Right lobe of liver (tissue), 4 donors: ENCODE data around the gene TMCC3.

Experiments used
- POLR2A ChIP-seq: fragments of 450-650 bp; IDR thresholded peaks from one replicate; pipeline ENCODE4 v1.6.1; 2017; ENCODE audit warnings: antibody characterized with exemption, mild to moderate bottlenecking
- TF ChIP-seq, protein P1 (sequence below), 4 donors: fragments of 200-600 bp in 3 of 4; fragments of 450-650 bp in 1 of 4; IDR thresholded peaks; one replicate each; pipeline versions ENCODE4 v1.5.1 to v1.8.0; 2016 to 2022; ENCODE audit warnings: antibody characterized with exemption in 4 of 4, mild to moderate bottlenecking in 2 of 4
- donor health status: DM: no; HTN: no; CAD: no.
- donor health status: DM: no; HTN: no; CAD: no.
- donor health status: DM: no; HTN: yes; CAD: no.

DNA sequence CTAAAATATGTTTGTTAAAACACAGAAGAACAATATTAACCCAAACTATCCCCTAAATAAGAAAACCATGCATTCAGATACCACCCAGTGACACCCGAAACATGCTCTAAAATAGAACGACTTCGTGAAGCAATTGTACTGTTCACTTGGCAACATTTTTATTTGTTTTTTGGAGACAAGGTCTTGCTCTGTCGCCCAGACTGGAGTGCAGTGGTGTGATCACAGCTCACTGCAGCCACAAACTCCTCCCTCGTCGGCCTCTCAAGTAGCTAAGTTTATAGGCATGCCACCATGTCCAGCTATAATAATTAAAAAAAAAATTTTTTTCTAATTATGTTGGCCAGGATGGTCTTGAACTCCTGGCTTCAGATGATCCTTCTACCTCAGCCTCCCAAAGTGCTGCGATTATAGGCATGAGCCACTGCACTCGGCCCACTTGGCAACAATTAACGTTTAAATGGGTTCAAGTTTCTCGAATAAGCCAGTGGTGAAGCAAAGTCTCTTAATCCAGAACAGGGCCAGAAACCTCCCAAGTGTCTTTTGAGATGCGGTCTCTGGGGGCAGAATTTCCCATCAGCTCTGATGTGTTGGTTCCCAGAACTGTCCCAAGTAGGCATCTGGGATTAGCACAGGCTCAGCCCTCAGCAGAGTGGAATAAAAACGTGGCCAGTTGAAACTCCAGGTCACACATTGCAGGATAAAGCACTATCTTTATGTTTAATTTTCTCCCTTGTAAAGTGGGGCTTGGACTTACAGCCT lies 74.5 kb downstream of the TMCC3 start:
- TF ChIP-seq, protein P1, sequence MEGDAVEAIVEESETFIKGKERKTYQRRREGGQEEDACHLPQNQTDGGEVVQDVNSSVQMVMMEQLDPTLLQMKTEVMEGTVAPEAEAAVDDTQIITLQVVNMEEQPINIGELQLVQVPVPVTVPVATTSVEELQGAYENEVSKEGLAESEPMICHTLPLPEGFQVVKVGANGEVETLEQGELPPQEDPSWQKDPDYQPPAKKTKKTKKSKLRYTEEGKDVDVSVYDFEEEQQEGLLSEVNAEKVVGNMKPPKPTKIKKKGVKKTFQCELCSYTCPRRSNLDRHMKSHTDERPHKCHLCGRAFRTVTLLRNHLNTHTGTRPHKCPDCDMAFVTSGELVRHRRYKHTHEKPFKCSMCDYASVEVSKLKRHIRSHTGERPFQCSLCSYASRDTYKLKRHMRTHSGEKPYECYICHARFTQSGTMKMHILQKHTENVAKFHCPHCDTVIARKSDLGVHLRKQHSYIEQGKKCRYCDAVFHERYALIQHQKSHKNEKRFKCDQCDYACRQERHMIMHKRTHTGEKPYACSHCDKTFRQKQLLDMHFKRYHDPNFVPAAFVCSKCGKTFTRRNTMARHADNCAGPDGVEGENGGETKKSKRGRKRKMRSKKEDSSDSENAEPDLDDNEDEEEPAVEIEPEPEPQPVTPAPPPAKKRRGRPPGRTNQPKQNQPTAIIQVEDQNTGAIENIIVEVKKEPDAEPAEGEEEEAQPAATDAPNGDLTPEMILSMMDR (IDR thresholded peaks at IDR 0.05) = no peak
- TF ChIP-seq POLR2A = no peak
